Gastrocnemius medialis (tissue), 4 donors: ENCODE results near the gene CPLANE1.

Experiments used
- CTCF ChIP-seq, 5 experiments: fragments of 450-650 bp in 3 of 5; fragments of 200-600 bp in 2 of 5; sonication (generic) in 2 of 5; IDR thresholded peaks in 4 of 5; conservative IDR thresholded peaks in 1 of 5; 1 replicate in 4 of 5; 2 replicates in 1 of 5; pipeline ENCODE4 v1.5.1; 2016 to 2019; ENCODE audit warnings: antibody characterized with exemption in 5 of 5, mild to moderate bottlenecking in 3 of 5, moderate library complexity in 3 of 5
- POLR2A ChIP-seq, 2 donors: fragments of 450-650 bp; IDR thresholded peaks; one replicate each; pipeline ENCODE4 v1.6.1; 2017; ENCODE audit warnings: antibody characterized with exemption in 2 of 2, mild to moderate bottlenecking in 2 of 2, moderate library complexity in 2 of 2

GRCh38 chr5:37217976-37218375 lies 31.2 kb downstream of the CPLANE1 start:
- TF ChIP-seq CTCF (IDR thresholded peaks at IDR 0.05 in 4 of 5, conservative IDR thresholded peaks at IDR 0.05 in 1 of 5) (no peak), POLR2A (IDR thresholded peaks at IDR 0.05) (no peak)
